Psoas muscle (tissue), 8 donors: ENCODE measurements around the gene NEK11. TPM values are rescaled to one million over a fixed set of nuclear protein-coding genes. Genes with fewer than 3 reads are reported as not detected.

Source experiments
- ATAC-seq, 4 donors: fragments of 200-7000 bp; cut with Tn5 transposase; one replicate each; pipeline ENCODE4 v1.9.1; 2020; ENCODE audit warnings: moderate library complexity in 3 of 4, mild to moderate bottlenecking in 2 of 4
- DNase-seq, 2 donors: peaks; one replicate each; pipeline ENCODE4 v3.0.0-alpha.2; 2020
- H3K27ac ChIP-seq: fragments of 200-600 bp; one replicate; pipeline ENCODE4 v1.8.0; 2022
- H3K27me3 ChIP-seq, 3 donors: fragments of 200-600 bp in 1 of 3; one replicate each; pipeline versions ENCODE4 v1.6.1 to v1.8.0; 2013 to 2022; ENCODE audit warnings: low read length in 2 of 3, mild to moderate bottlenecking in 2 of 3, moderate library complexity in 1 of 3; ENCODE audit not compliant: insufficient read depth in 3 of 3
- H3K36me3 ChIP-seq, 2 donors: fragments of 200-600 bp in 1 of 2; one replicate each; pipeline versions ENCODE4 v1.6.1 to v1.8.0; 2013 to 2022; ENCODE audit warnings: low read depth in 1 of 2, mild to moderate bottlenecking in 1 of 2, moderate library complexity in 1 of 2; ENCODE audit not compliant: insufficient read depth in 1 of 2
- H3K4me1 ChIP-seq: fragments of 200-600 bp; one replicate; pipeline ENCODE4 v1.8.0; 2022
- H3K4me3 ChIP-seq: fragments of 200-600 bp; one replicate; pipeline ENCODE4 v1.8.0; 2022; ENCODE audit warnings: mild to moderate bottlenecking
- H3K9me3 ChIP-seq: fragments of 200-600 bp; one replicate; pipeline ENCODE4 v1.8.0; 2022
- WGBS, 3 donors: extraction: QIAGEN DNeasy Blood & Tissue Kit; methylation state at CpG; one replicate each; pipeline versions ENCODE4 v1.1.6 to v1.1.7; 2013; 5-methylcytosine and 5-hydroxymethylcytosine counted together
- intact Hi-C, 2 donors: fragments of 100-400 bp; cut with DNase I; formaldehyde crosslinking; loops; one replicate each; pipeline versions ENCODE4 v1.11.0 to v1.14.2; 2022
- polyA plus RNA-seq, 3 donors: library from polyadenylated mRNA; stranded (reverse); fragments of 200-250 nt; gene quantifications; one replicate each; pipeline ENCODE4 v1.2.3, GENCODE V29; 2013
- total RNA-seq, 4 donors: library from RNA; stranded (reverse); fragmentation: NEBNext Ultra II Directional in 2 of 4; extraction: Animal tissue kit (Norgen Biotek cat#: 25700) in 2 of 4; gene quantifications; one replicate each; pipeline versions ENCODE4 v1.2.1 to v1.2.4, GENCODE V29; 2021 to 2023
- TF ChIP-seq, protein P1 (sequence below): fragments of 200-600 bp; IDR thresholded peaks from one replicate; pipeline ENCODE4 v1.8.0; 2022; ENCODE audit warnings: antibody characterized with exemption
- donor health status: healthy with polysubstance abuse.
- donor health status: DM: no; HTN: no; CAD: no; lungs with moderate emphysema.
- donor health status: Bipolar disorder and iron deficiency.
- donor health status: healthy.
- donor health status: DM: yes; HTN: yes; CAD: no.
- donor health status: DM: no; HTN: no; CAD: no.
- donor health status: DM: no; HTN: no; CAD: no.
- donor health status: DM: yes; HTN: yes; CAD: no.

Gene NEK11
- total and polyA plus RNA-seq, 7 donors: 1.5 to 7.2 (median 2.1) TPM

DNA sequence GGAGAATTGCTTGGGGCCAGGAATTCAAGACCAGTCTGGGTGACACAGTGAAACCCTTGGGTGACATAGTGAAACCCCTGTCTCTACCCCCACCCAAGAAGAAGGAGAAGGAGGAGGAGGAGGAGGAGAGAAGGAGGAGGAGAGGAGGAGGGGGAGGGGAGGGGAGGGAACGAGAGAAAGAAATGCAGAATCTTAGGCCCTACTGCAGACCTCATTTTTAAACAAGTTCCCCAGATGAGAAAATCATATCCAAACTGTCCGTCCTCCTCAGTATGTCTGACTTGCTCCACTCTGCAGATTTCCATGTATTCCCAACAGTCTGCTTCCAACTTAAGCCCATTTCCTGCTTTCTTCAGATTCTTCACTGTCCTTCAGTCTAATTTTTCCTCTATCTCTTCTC, 291.0 kb downstream of the NEK11 start:
- Histone ChIP-seq H3K36me3 (no peaks in the 10 kb centered on the region), H3K27me3 (no peaks in the 10 kb centered on the region), H3K4me1 (no peaks in the 10 kb centered on the region), H3K27ac (no peak overlapping the region), H3K4me3 (no peak overlapping the region), H3K9me3 (no peaks in the 10 kb centered on the region)
- WGBS, 3 donors: 74 to 86% (median 79%) methylated on average over 1 to 2 of the region's 2 CpGs
- no peak for ATAC-seq
- no peak for DNase-seq
- intact Hi-C loops: no loop called here
- TF ChIP-seq, protein P1, sequence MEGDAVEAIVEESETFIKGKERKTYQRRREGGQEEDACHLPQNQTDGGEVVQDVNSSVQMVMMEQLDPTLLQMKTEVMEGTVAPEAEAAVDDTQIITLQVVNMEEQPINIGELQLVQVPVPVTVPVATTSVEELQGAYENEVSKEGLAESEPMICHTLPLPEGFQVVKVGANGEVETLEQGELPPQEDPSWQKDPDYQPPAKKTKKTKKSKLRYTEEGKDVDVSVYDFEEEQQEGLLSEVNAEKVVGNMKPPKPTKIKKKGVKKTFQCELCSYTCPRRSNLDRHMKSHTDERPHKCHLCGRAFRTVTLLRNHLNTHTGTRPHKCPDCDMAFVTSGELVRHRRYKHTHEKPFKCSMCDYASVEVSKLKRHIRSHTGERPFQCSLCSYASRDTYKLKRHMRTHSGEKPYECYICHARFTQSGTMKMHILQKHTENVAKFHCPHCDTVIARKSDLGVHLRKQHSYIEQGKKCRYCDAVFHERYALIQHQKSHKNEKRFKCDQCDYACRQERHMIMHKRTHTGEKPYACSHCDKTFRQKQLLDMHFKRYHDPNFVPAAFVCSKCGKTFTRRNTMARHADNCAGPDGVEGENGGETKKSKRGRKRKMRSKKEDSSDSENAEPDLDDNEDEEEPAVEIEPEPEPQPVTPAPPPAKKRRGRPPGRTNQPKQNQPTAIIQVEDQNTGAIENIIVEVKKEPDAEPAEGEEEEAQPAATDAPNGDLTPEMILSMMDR: no peak

DNA sequence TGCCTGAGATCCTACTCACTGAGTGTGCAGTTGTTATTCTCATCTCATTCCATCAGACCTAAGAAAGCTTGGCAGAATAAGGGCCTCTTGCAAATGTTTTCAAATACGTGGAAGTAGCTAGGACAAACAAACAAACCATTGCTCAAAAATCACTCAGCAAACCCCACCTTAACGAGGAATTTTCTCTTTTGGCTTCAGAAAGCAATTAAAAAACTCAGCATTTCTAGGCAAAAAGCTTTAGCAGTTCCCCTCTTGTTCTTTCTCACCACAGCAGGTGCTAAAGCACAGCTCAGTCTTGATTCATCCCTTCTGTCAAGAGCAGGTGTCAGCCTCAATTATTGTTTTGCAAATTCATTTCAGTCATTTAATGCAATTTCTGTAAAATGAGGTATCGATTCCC, 296.3 kb downstream of the NEK11 start:
- Histone ChIP-seq H3K4me1 (no peaks in the 10 kb centered on the region), H3K27ac (no peak overlapping the region), H3K27me3 (no peaks in the 10 kb centered on the region), H3K4me3 (no peak overlapping the region), H3K36me3 (no peaks in the 10 kb centered on the region), H3K9me3 (no peaks in the 10 kb centered on the region)
- WGBS, 3 donors: 71 to 79% (median 74%) methylated on average over 3 of the region's 3 CpGs
- DNase-seq (no peak), ATAC-seq (no peak)
- TF ChIP-seq, protein P1: no peak
- intact Hi-C loops: no loop called here

- no peaks in the 10 kb centered on the region for H3K27me3 ChIP-seq
- TF ChIP-seq, protein P1: no peak
- H3K9me3 ChIP-seq: no peaks in the 10 kb centered on the region
- no peaks in the 10 kb centered on the region for H3K36me3 ChIP-seq
- WGBS, 3 donors: 68 to 74% (median 71%) methylated on average over 2 of the region's 2 CpGs
- intact Hi-C loops: no loop called here
- no peaks in the 10 kb centered on the region for H3K4me1 ChIP-seq
- no peak overlapping the region for H3K4me3 ChIP-seq
- ATAC-seq (no peak), DNase-seq (no peak)
- H3K27ac ChIP-seq: no peak overlapping the region
Observed at GRCh38 chr3:131323792-131324191, 297.1 kb downstream of the NEK11 start.

DNA sequence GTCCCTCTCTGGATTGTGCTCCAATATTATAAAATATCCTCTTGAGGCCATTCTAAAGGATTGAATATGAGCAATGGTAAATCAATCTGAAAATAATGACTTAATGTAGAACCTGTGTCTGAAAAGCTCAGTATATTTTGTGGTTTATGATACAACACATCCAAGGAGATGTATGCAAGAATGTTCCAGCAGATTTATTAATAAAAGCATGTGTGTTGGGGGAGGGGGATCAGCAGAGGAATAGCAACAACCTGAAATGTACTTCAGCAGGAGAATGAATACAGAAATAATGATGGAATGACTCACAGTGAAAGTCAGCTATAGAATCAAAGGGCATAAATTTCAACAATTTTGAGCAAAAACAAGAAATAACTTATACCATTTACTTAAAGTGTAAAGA, 298.2 kb downstream of the NEK11 start:
- H3K27ac ChIP-seq: no peak overlapping the region
- no peaks in the 10 kb centered on the region for H3K4me1 ChIP-seq
- no peak overlapping the region for H3K4me3 ChIP-seq
- intact Hi-C loops: no loop called here
- DNase-seq: no peak
- ATAC-seq: no peak
- TF ChIP-seq, protein P1: no peak
- H3K9me3 ChIP-seq: no peaks in the 10 kb centered on the region
- H3K27me3 ChIP-seq: no peaks in the 10 kb centered on the region
- H3K36me3 ChIP-seq: no peaks in the 10 kb centered on the region

GRCh38 chr3:131326307-131326706, 299.6 kb downstream of the NEK11 start:
- Histone ChIP-seq H3K9me3 (no peaks in the 10 kb centered on the region), H3K27ac (no peak overlapping the region), H3K4me1 (no peaks in the 10 kb centered on the region), H3K27me3 (no peaks in the 10 kb centered on the region), H3K36me3 (no peaks in the 10 kb centered on the region), H3K4me3 (no peak overlapping the region)
- TF ChIP-seq, protein P1: no peak
- no peak for ATAC-seq
- intact Hi-C loops: no loop called here
- no peak for DNase-seq
- 90 to 100% (median 94%) methylated on average over 1 of the region's 1 CpG for WGBS, 3 donors
